GM21723 (cell line): ENCODE data around the gene ANKRD2.
"Not testable (repeated sequence)": the region's sequence is repeated elsewhere in the genome, so short reads cannot be mapped to it uniquely, and the experiment has no call there.

Source experiments
- ATAC-seq: cut with Tn5 transposase; IDR thresholded peaks from one replicate; pipeline ENCODE4 v1.9.1; 2021; ENCODE audit warnings: mild to moderate bottlenecking, moderate library complexity; ENCODE audit not compliant: unreplicated experiment

Gene ANKRD2

GRCh38 chr10:97546456-97547270 is 25.9 kb upstream of the ANKRD2 start:
- ATAC-seq: no peak

GRCh38 chr10:97547271-97547600 is 25.3 kb upstream of the ANKRD2 start:
- ATAC-seq: no peak

- ATAC-seq: no peak
These were observed 24.6 kb upstream of the ANKRD2 start for GRCh38 chr10:97547962-97548361.

GRCh38 chr10:97548828-97549455 is 23.6 kb upstream of the ANKRD2 start:
- ATAC-seq: no peak

- ATAC-seq: no peak
These were observed 22.8 kb upstream of the ANKRD2 start for GRCh38 chr10:97549587-97550322.

GRCh38 chr10:97550336-97551149 is 22.0 kb upstream of the ANKRD2 start:
- ATAC-seq: no peak

GRCh38 chr10:97551271-97551670 is 21.3 kb upstream of the ANKRD2 start:
- no peak for ATAC-seq

- ATAC-seq: peak; percentile 70
These were observed 19.0 kb upstream of the ANKRD2 start for GRCh38 chr10:97553575-97554031.

- not testable (repeated sequence) for ATAC-seq
These were observed 18.2 kb upstream of the ANKRD2 start for GRCh38 chr10:97554336-97554735.

- ATAC-seq: not testable (repeated sequence)
These were observed 17.0 kb upstream of the ANKRD2 start for GRCh38 chr10:97555541-97555940.

GRCh38 chr10:97560731-97561381 is 11.7 kb upstream of the ANKRD2 start:
- ATAC-seq: not testable (repeated sequence)

- ATAC-seq: not testable (repeated sequence)
These were observed 11.0 kb upstream of the ANKRD2 start for GRCh38 chr10:97561386-97562077.

GRCh38 chr10:97562329-97562728 is 10.2 kb upstream of the ANKRD2 start:
- not testable (repeated sequence) for ATAC-seq

GRCh38 chr10:97563337-97563736 is 9.2 kb upstream of the ANKRD2 start:
- ATAC-seq: no peak

- no peak for ATAC-seq
These were observed 7.8 kb upstream of the ANKRD2 start for GRCh38 chr10:97564776-97565175.

- no peak for ATAC-seq
These were observed 6.1 kb upstream of the ANKRD2 start for GRCh38 chr10:97566336-97566996.

GRCh38 chr10:97567891-97568290 is 4.7 kb upstream of the ANKRD2 start:
- no peak for ATAC-seq

- ATAC-seq: no peak
These were observed 2.3 kb upstream of the ANKRD2 start for GRCh38 chr10:97570146-97570788.
